ENCODE data around the gene ASIC5. TPM values are rescaled to one million over a fixed set of nuclear protein-coding genes. Genes with fewer than 3 reads are reported as not detected.

Gene ASIC5
- total RNA-seq, 1 donor from 2014 or later: not detected

GRCh38 chr4:155881555-155881954 is 15.5 kb upstream of the ASIC5 start:
- peak; percentile 61 for DNase-seq (ENCODE audit: low spot score)

GRCh38 chr4:155879767-155880166 is 13.7 kb upstream of the ASIC5 start:
- DNase-seq (ENCODE audit: low spot score): no peak

GRCh38 chr4:155878611-155879010 is 12.5 kb upstream of the ASIC5 start:
- DNase-seq (ENCODE audit: low spot score): no peak

- no peak for DNase-seq (ENCODE audit: low spot score)
Measured at GRCh38 chr4:155877971-155878370, 11.9 kb upstream of the ASIC5 start.

DNA sequence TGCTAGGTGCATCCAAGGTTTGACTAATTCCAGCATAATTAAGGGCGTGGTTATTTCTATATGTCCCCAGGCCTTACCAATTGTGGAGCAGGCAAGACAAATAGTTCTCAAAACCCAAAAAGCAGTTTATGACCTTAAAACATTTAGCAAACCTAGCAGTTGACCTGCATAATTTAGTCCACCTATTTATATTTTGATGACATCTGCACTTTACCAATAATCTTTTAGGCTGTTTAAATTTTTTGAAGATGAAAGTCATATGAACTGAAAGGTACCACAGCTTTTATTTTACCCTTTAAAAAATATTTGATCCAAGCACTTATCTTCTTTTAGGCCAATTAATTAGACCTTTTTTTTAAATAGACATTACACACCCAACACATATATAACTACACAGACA is 9.8 kb upstream of the ASIC5 start:
- DNase-seq (ENCODE audit: low spot score): no peak

- no peak for DNase-seq (ENCODE audit: low spot score)
Measured at GRCh38 chr4:155855897-155856296, 10.2 kb downstream of the ASIC5 start.

GRCh38 chr4:155854582-155855226 is 11.4 kb downstream of the ASIC5 start:
- no peak for DNase-seq (ENCODE audit: low spot score)

DNA sequence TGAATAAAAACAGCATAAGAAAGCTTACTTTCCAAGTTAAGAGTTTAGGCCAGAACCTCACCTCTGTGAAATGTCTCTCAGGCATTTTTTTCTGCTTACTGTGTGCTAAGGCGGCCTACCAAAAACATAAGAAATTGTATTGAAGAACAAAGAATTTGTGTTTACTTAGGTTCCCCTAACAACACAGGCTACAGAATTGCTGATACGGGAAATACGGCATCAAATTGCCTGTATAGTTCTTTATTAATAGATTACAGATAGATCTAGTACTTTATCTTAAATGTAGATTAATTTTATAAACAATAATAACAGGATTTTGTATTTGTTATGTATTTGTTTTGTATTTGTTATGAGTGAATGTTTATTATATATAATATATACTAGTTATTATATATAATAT is 12.9 kb downstream of the ASIC5 start:
- DNase-seq (ENCODE audit: low spot score): no peak

DNA sequence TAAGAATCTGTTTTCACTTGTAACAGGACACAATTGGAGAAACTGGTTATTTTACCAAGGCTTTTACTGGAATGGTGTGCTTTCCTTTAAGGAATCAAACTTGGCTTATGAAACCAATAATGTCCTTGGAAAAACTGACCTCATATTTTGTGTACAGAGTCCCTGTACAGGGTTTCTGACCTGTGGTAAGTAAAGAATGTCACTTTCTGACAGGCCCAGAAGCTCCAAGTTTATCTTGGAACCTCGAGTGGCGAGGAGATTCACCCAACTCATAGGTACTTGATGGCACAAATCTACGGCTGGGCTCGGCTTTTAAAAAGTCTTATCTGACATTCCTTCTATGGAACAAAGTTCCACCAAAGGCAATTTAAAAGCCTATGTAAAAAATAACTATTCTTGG is 17.0 kb downstream of the ASIC5 start:
- no peak for DNase-seq (ENCODE audit: low spot score)

DNA sequence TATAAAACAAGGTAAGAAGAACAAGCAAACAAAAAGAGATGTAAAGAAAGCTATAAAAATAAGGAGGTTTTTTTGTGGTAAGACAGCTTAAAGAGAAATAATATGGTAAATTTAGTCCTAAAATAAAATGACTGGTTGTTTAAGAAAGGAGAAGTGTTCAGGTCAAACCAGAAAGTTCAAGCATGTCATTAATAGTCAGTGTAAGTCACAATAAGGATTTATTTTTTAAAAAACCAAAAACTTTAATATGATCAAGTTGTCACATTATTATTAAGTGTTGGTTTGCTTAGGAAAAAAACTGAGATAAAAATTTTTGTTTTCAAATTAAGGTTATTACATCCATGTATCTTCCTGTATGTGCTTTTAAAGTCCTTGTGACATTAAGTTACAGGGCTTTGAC is 19.1 kb downstream of the ASIC5 start:
- DNase-seq (ENCODE audit: low spot score): no peak

GRCh38 chr4:155842080-155842479 is 24.0 kb downstream of the ASIC5 start:
- no peak for DNase-seq (ENCODE audit: low spot score)

GRCh38 chr4:155837203-155837796 is 28.8 kb downstream of the ASIC5 start:
- DNase-seq (ENCODE audit: low spot score): no peak

DNA sequence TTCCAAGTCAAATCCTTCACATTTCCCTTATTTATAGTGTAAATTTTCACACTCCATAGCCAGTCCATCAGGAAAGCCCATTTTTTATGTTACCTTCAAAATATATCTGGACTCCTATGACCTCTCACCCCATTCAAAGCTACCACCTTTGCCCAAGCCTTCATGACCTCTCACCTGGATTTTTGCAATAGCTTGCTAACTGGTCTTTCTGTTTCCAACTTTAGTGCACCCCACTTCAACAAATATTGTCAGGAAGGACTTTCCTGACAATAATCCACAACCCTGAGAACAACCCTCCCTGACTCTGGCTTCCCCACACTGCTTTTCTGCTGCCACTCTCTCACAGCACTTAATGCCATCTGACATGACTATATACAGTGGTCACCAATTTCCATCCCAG is 33.4 kb downstream of the ASIC5 start:
- no peak for DNase-seq (ENCODE audit: low spot score)

- DNase-seq (ENCODE audit: low spot score): no peak
Measured at GRCh38 chr4:155828628-155829027, 37.4 kb downstream of the ASIC5 start.

DNA sequence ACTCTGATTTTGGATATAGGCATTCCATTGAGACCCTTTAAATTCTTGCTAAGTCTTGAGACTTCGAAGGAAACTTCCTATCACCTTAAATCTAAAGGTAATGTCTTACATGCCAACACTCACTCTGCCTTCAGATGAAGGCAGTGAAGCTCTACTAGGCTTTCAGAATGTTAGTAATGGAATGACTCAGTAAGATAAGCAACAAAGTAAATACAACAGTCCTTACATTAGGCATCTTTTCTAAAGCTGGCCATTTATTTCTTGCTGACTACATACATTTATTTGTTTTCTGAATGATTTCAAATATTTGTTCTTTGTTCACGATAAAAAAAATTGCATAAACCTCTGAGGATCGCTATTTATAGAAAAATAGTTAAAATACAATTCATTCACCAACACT is 43.5 kb downstream of the ASIC5 start:
- no peak for DNase-seq (ENCODE audit: low spot score)

DNA sequence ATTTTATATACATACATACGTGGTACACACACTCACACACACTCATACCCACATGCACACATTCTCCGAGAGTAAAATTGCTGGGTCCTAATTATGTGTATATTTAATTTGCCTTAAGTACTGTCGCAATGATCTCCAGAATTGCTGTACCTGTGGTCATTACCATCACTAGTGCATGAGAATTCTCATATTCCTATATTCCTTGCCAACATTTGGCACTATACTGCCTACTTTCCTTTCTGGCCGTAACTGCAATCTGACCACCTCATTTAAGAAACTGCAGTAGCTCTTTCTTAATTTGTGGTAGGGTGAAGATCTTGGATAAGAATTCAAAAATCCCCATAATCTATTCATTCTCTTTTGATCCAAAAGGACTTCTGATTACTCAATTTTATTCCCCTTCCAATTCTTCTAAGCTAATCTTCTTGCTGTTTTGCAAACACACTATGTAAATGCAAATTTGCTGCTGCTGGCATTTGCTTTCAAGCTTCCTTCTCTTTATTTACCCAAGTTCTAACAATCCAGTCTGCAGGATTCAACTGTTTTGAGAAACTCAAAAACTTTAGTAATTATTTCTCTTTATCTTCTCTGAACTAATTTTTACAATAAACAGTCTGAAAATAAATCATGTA is 45.1 kb downstream of the ASIC5 start:
- no peak for DNase-seq (ENCODE audit: low spot score)

DNA sequence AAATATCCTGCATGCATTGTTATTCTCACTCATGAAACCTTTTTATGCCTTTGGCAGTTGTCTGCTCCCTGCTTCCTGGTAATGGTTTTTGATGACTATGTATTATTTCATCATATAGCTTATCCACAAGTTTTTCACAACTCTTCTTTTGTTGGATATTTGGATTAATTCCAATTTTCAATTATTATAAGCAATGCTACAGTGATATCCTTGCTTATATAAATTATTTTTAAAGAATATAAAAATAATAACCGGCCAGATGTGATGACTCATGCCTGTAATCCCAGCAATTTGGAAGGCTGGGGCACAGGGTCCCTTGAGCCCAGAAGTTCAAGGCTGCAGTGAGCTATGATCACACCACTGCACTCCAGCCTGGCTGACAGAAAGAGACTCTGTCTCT is 47.0 kb downstream of the ASIC5 start:
- no peak for DNase-seq (ENCODE audit: low spot score)

GRCh38 chr4:155818639-155819038 is 47.4 kb downstream of the ASIC5 start:
- DNase-seq (ENCODE audit: low spot score): no peak

- DNase-seq (ENCODE audit: low spot score): no peak
Measured at GRCh38 chr4:155811083-155811482, 55.0 kb downstream of the ASIC5 start.

- DNase-seq (ENCODE audit: low spot score): no peak
Measured at GRCh38 chr4:155809835-155810234, 56.2 kb downstream of the ASIC5 start.

GRCh38 chr4:155807021-155807420 is 59.1 kb downstream of the ASIC5 start:
- DNase-seq (ENCODE audit: low spot score): no peak

DNA sequence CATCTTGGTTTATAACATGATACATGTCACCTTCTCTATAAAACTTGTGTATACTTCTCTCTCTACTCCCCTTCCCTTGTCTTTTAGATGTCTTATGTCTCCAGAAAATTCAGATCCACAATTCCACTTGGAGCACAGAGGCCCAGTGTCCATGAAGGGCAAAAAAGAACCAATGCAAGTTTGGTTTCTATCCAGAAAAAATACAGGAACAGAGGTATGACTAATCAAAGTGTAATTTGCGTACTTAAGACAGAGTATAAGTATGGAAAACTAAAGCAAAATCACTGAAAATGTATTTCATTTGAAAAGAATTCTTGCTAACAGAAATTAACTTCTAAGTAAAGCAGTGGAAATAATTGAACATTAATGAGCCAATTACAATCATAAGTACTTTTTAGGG is 61.1 kb downstream of the ASIC5 start:
- no peak for DNase-seq (ENCODE audit: low spot score)

DNA sequence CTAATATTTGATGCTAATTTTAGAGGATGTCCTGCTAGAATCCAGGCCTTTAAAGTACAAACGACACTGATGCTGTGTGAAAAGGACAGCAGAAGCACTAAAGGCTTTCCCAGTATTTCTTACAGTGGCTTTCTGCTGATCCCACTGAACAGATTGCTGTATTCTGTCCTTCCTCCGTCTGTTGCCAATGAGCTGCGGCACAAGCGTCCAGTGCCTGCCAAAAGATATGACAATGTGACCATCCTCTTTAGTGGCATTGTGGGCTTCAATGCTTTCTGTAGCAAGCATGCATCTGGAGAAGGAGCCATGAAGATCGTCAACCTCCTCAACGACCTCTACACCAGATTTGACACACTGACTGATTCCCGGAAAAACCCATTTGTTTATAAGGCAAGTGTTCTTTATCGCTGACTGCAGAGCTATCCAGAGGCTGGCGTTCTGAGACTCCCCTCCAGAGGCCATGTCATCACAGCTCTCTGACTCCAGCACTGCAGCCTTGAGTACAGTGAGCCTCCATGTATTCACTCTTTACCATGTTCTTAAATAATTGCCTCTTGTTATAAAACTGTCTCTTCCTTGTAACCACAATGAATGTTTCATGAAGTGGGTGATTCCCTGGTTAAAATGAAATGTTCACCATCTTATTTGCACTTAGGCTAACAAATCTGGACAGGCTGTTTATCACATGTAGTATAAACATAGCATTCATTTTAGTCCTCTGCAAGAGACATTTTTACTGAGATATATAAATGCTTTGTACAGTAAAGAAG is 63.7 kb downstream of the ASIC5 start:
- no peak for DNase-seq (ENCODE audit: low spot score)

Measured in mucosa of gallbladder (tissue), 1 donor.